ENCODE measurements around the gene RAG2.
A peak's percentile ranks its signal among the peaks of the same experiment; 100 is the strongest.
"Not testable (repeated sequence)": the region's sequence is repeated elsewhere in the genome, so short reads cannot be mapped to it uniquely, and the experiment has no call there.

The RAG2 gene

GRCh38 chr11:36600180-36600579 lies 2.1 kb upstream of the RAG2 start:
- no peak for DNase-seq (ENCODE audit: low spot score)

GRCh38 chr11:36596880-36597279 lies 1.2 kb downstream of the RAG2 start:
- DNase-seq (ENCODE audit: low spot score), result no peak

- no peak for DNase-seq (ENCODE audit: low spot score)
Observed at GRCh38 chr11:36594316-36594989, 3.6 kb downstream of the RAG2 start, which contains the start of gene IFTAP. Gene IFTAP, plus strand, starts transcription at chr11:36594502. Its CDS starts 15,602 bp downstream, at chr11:36610104.

- no peak for DNase-seq (ENCODE audit: low spot score)
Observed at GRCh38 chr11:36591433-36591832, 6.6 kb downstream of the RAG2 start.

GRCh38 chr11:36590513-36590912 lies 7.5 kb downstream of the RAG2 start:
- DNase-seq (ENCODE audit: low spot score), result no peak

- no peak for DNase-seq (ENCODE audit: low spot score)
Observed at GRCh38 chr11:36588099-36588498, 9.9 kb downstream of the RAG2 start.

- no peak for DNase-seq (ENCODE audit: low spot score)
Observed at GRCh38 chr11:36586543-36586942, 11.5 kb downstream of the RAG2 start.

GRCh38 chr11:36583667-36584066 lies 14.4 kb downstream of the RAG2 start:
- no peak for DNase-seq (ENCODE audit: low spot score)

GRCh38 chr11:36581536-36581935 lies 16.5 kb downstream of the RAG2 start:
- no peak for DNase-seq (ENCODE audit: low spot score)

GRCh38 chr11:36578458-36578857 lies 19.6 kb downstream of the RAG2 start:
- DNase-seq (ENCODE audit: low spot score), result no peak

- no peak for DNase-seq (ENCODE audit: low spot score)
Observed at GRCh38 chr11:36577859-36578258, 20.2 kb downstream of the RAG2 start.

- no peak for DNase-seq (ENCODE audit: low spot score)
Observed at GRCh38 chr11:36577373-36577772, 20.7 kb downstream of the RAG2 start.

- DNase-seq (ENCODE audit: low spot score), result no peak
Observed at GRCh38 chr11:36574486-36574885, 23.6 kb downstream of the RAG2 start.

GRCh38 chr11:36569095-36569494 lies 28.9 kb downstream of the RAG2 start:
- DNase-seq (ENCODE audit: low spot score), result no peak

GRCh38 chr11:36567694-36568093 lies 30.3 kb downstream of the RAG2 start, which contains the start of gene RAG1:
Gene RAG1, plus strand, starts transcription at chr11:36568007. Its CDS starts 5,298 bp downstream, at chr11:36573305.
- no peak for DNase-seq (ENCODE audit: low spot score)

- no peak for DNase-seq (ENCODE audit: low spot score)
Observed at GRCh38 chr11:36566407-36567053, 31.5 kb downstream of the RAG2 start.

GRCh38 chr11:36565031-36565610 lies 32.9 kb downstream of the RAG2 start:
- no peak for DNase-seq (ENCODE audit: low spot score)

- DNase-seq (ENCODE audit: low spot score), result peak; percentile 11
Observed at GRCh38 chr11:36564376-36565030, 33.5 kb downstream of the RAG2 start.

GRCh38 chr11:36558571-36559413 lies 39.2 kb downstream of the RAG2 start:
- no peak for DNase-seq (ENCODE audit: low spot score)

GRCh38 chr11:36557991-36558390 lies 40.0 kb downstream of the RAG2 start:
- DNase-seq (ENCODE audit: low spot score), result no peak

- not testable (repeated sequence) for DNase-seq (ENCODE audit: low spot score)
Observed at GRCh38 chr11:36557390-36557789, 40.6 kb downstream of the RAG2 start.

Measured in germinal center (tissue), 1 donor.